Neural progenitor cell (in vitro differentiated cells): ENCODE results near the gene ZBTB5. TPM values are rescaled to one million over a fixed set of nuclear protein-coding genes. Genes with fewer than 3 reads are reported as not detected.
"Not testable (repeated sequence)": the region's sequence is repeated elsewhere in the genome, so short reads cannot be mapped to it uniquely, and the experiment has no call there.

ENCODE experiments used
- DNase-seq: peaks from one replicate; pipeline ENCODE4 v3.0.0-alpha.2; 2016; ENCODE audit warnings: low spot score
- H2AFZ ChIP-seq: fragments of 200-600 bp; sonication (generic); replicated peaks from 2 replicates; pipeline ENCODE4 v1.6.1; 2016; ENCODE audit warnings: antibody characterized with exemption
- H3F3A ChIP-seq: fragments of 200-600 bp; sonication (generic); 2 replicates; pipeline ENCODE4 v1.6.1; 2016; ENCODE audit warnings: antibody characterized with exemption, low read depth
- H3K27ac ChIP-seq: fragments of 200-600 bp; sonication (generic); 2 replicates; pipeline ENCODE4 v1.5.1; 2016; ENCODE audit warnings: mild to moderate bottlenecking
- H3K27me3 ChIP-seq: fragments of 200-600 bp; sonication (generic); 2 replicates; pipeline ENCODE4 v1.6.1; 2016; ENCODE audit warnings: mild to moderate bottlenecking, moderate library complexity
- H3K36me3 ChIP-seq: fragments of 200-600 bp; sonication (generic); 2 replicates; pipeline ENCODE4 v1.5.1; 2016
- H3K4me1 ChIP-seq: fragments of 200-600 bp; sonication (generic); 2 replicates; pipeline ENCODE4 v1.6.1; 2016; ENCODE audit warnings: mixed run types
- H3K4me2 ChIP-seq: fragments of 200-600 bp; sonication (generic); 2 replicates; pipeline ENCODE4 v1.6.1; 2016
- H3K4me3 ChIP-seq: fragments of 200-600 bp; sonication (generic); 2 replicates; pipeline ENCODE4 v1.5.1; 2016
- H3K79me2 ChIP-seq: fragments of 200-600 bp; sonication (generic); 2 replicates; pipeline ENCODE4 v1.6.1; 2016; ENCODE audit warnings: low read depth
- H3K9ac ChIP-seq: fragments of 200-600 bp; sonication (generic); 2 replicates; pipeline ENCODE4 v1.6.1; 2016
- H3K9me3 ChIP-seq: fragments of 200-600 bp; sonication (generic); 2 replicates; pipeline ENCODE4 v1.5.1; 2016; ENCODE audit warnings: low read depth
- H4K20me1 ChIP-seq: fragments of 200-600 bp; sonication (generic); 2 replicates; pipeline ENCODE4 v1.6.1; 2016; ENCODE audit warnings: low read depth
- H3K27ac Mint-ChIP-seq: 3 replicates; pipeline ENCODE4 v1.8.0; 2021; ENCODE audit warnings: mixed read lengths
- H3K27me3 Mint-ChIP-seq: 2 replicates; pipeline ENCODE4 v1.8.0; 2022; ENCODE audit warnings: low read depth, mild to moderate bottlenecking, inconsistent platforms, moderate library complexity, mixed read lengths; ENCODE audit not compliant: insufficient read depth
- H3K36me3 Mint-ChIP-seq: 3 replicates; pipeline ENCODE4 v1.8.0; 2021; ENCODE audit warnings: mixed read lengths
- H3K4me1 Mint-ChIP-seq: 3 replicates; pipeline ENCODE4 v1.8.0; 2021; ENCODE audit warnings: mixed read lengths
- H3K4me3 Mint-ChIP-seq: 3 replicates; pipeline ENCODE4 v1.8.0; 2021; ENCODE audit warnings: mild to moderate bottlenecking, moderate library complexity, mixed read lengths
- H3K9me3 Mint-ChIP-seq: 3 replicates; pipeline ENCODE4 v1.8.0; 2020; ENCODE audit warnings: mixed read lengths
- CTCF ChIP-seq: fragments of 200-600 bp; sonication (generic); IDR thresholded peaks from 2 replicates; pipeline ENCODE4 v1.5.1; 2017; ENCODE audit warnings: antibody characterized with exemption, mild to moderate bottlenecking
- EZH2 ChIP-seq: fragments of 200-600 bp; sonication (generic); IDR thresholded peaks from 2 replicates; pipeline ENCODE4 v1.6.1; 2017; ENCODE audit warnings: antibody characterized with exemption, mild to moderate bottlenecking, moderate library complexity
- EZH2phosphoT487 ChIP-seq: fragments of 200-600 bp; sonication (generic); IDR thresholded peaks from 2 replicates; pipeline ENCODE4 v1.6.1; 2017; ENCODE audit warnings: antibody characterized with exemption
- total RNA-seq: library from RNA; depleted of rRNA; stranded (reverse); fragments of >200 nt; gene quantifications from 2 replicates; pipeline ENCODE4 v1.2.3, GENCODE V29; 2015; ENCODE audit warnings: low replicate concordance

Gene ZBTB5
- total RNA-seq, 1 donor from 2014 or later: 24.1 TPM

- Histone ChIP-seq H3K4me2 (no peak overlapping the region), H4K20me1 (no peaks in the 10 kb centered on the region), H3K9me3 (peaks cover 8% of the 10 kb centered on the region), H3K27me3 (no peaks in the 10 kb centered on the region), H3K4me1 (peaks cover 6% of the 10 kb centered on the region), H2AFZ (no peak overlapping the region), H3F3A (peaks cover 23% of the 10 kb centered on the region), H3K36me3 (no peaks in the 10 kb centered on the region), H3K9ac (no peak overlapping the region), H3K79me2 (no peaks in the 10 kb centered on the region), H3K4me3 (no peak overlapping the region), H3K27ac (no peak overlapping the region)
- peaks cover 25% of the 10 kb centered on the region for H3K9me3 Mint-ChIP-seq
- H3K4me3 Mint-ChIP-seq: no peak overlapping the region
- H3K27ac Mint-ChIP-seq: no peak overlapping the region
- peaks cover 14% of the 10 kb centered on the region for H3K27me3 Mint-ChIP-seq
- DNase-seq: no peak
- H3K36me3 Mint-ChIP-seq: no peaks in the 10 kb centered on the region
- no peak for TF ChIP-seq EZH2
- TF ChIP-seq EZH2phosphoT487: no peak
- TF ChIP-seq CTCF: no peak
- peaks cover 12% of the 10 kb centered on the region for H3K4me1 Mint-ChIP-seq
These were observed 11.7 kb upstream of the ZBTB5 start for GRCh38 chr9:37476930-37477329.

- H3K4me1 Mint-ChIP-seq: peaks cover 18% of the 10 kb centered on the region
- TF ChIP-seq CTCF (no peak), EZH2phosphoT487 (no peak), EZH2 (no peak)
- Histone ChIP-seq H3K9ac (no peak overlapping the region), H3K79me2 (no peaks in the 10 kb centered on the region), H3K4me3 (no peak overlapping the region), H3K9me3 (peaks cover 8% of the 10 kb centered on the region), H4K20me1 (no peaks in the 10 kb centered on the region), H3K4me2 (no peak overlapping the region), H3F3A (peaks cover 32% of the 10 kb centered on the region), H3K27me3 (no peaks in the 10 kb centered on the region), H3K4me1 (peaks cover 16% of the 10 kb centered on the region), H3K27ac (no peak overlapping the region), H2AFZ (no peak overlapping the region), H3K36me3 (no peaks in the 10 kb centered on the region)
- H3K9me3 Mint-ChIP-seq: peaks cover 25% of the 10 kb centered on the region
- H3K27ac Mint-ChIP-seq: no peak overlapping the region
- no peak for DNase-seq
- no peaks in the 10 kb centered on the region for H3K36me3 Mint-ChIP-seq
- H3K27me3 Mint-ChIP-seq: peaks cover 14% of the 10 kb centered on the region
- H3K4me3 Mint-ChIP-seq: no peak overlapping the region
These were observed 9.2 kb upstream of the ZBTB5 start for GRCh38 chr9:37474438-37474837.

GRCh38 chr9:37473982-37474381, 8.7 kb upstream of the ZBTB5 start:
- H3K4me3 Mint-ChIP-seq, H3K27ac Mint-ChIP-seq, H3K36me3 ChIP-seq, H3K9ac ChIP-seq, H2AFZ ChIP-seq, H3K36me3 Mint-ChIP-seq, H3K27me3 ChIP-seq, H3K4me2 ChIP-seq, H3K27ac ChIP-seq, DNase-seq, H3K79me2 ChIP-seq, H4K20me1 ChIP-seq, H3K9me3 ChIP-seq, H3K4me3 ChIP-seq: not testable (repeated sequence)
- Histone ChIP-seq H3K4me1 (peaks cover 16% of the 10 kb centered on the region), H3F3A (peaks cover 32% of the 10 kb centered on the region)
- H3K9me3 Mint-ChIP-seq: peaks cover 25% of the 10 kb centered on the region
- H3K27me3 Mint-ChIP-seq: peaks cover 14% of the 10 kb centered on the region
- peaks cover 18% of the 10 kb centered on the region for H3K4me1 Mint-ChIP-seq

- peaks cover 18% of the 10 kb centered on the region for H3K4me1 Mint-ChIP-seq
- Histone ChIP-seq H4K20me1 (no peaks in the 10 kb centered on the region), H3K9ac (no peak overlapping the region), H3K27ac (peak overlapping the region; percentile 84), H2AFZ (peak overlapping the region; percentile 1), H3K36me3 (no peaks in the 10 kb centered on the region), H3K27me3 (no peaks in the 10 kb centered on the region), H3K4me2 (peak overlapping the region; percentile 36), H3K79me2 (no peaks in the 10 kb centered on the region), H3K4me3 (no peak overlapping the region), H3K4me1 (peaks cover 17% of the 10 kb centered on the region), H3F3A (peaks cover 37% of the 10 kb centered on the region), H3K9me3 (peaks cover 8% of the 10 kb centered on the region)
- H3K27me3 Mint-ChIP-seq: peaks cover 14% of the 10 kb centered on the region
- TF ChIP-seq CTCF (no peak), EZH2 (no peak), EZH2phosphoT487 (no peak)
- DNase-seq: peak; percentile 71
- no peaks in the 10 kb centered on the region for H3K36me3 Mint-ChIP-seq
- H3K4me3 Mint-ChIP-seq: peak overlapping the region; percentile 72
- H3K27ac Mint-ChIP-seq: peak overlapping the region; percentile 96
- H3K9me3 Mint-ChIP-seq: peaks cover 25% of the 10 kb centered on the region
These were observed 6.9 kb upstream of the ZBTB5 start for GRCh38 chr9:37471942-37472684.
